HepG2 (cell line): ENCODE measurements around the gene SPCS1. TPM values are rescaled to one million over a fixed set of nuclear protein-coding genes. Genes with fewer than 3 reads are reported as not detected.
A peak's percentile ranks its signal among the peaks of the same experiment; 100 is the strongest.

Source experiments
- CCAR2 ChIP-seq: fragments of 200-400 bp; formaldehyde crosslinking; optimal IDR thresholded peaks from 2 replicates; pipeline ENCODE3; 2018; ENCODE audit warnings: low read depth, mild to moderate bottlenecking, low read length, moderate library complexity
- DNMT1 ChIP-seq: sonication (generic); formaldehyde crosslinking; IDR thresholded peaks from 2 replicates; pipeline ENCODE4 v1.5.1; 2020; ENCODE audit warnings: mild to moderate bottlenecking, missing genetic modification reagents
- HMG20B ChIP-seq: conservative IDR thresholded peaks from 2 replicates; pipeline ENCODE4 v1.6.1; 2016; ENCODE audit warnings: missing genetic modification reagents, missing compliant biosample characterization
- HNF4A ChIP-seq: sonication (generic); formaldehyde crosslinking; IDR thresholded peaks from 2 replicates; pipeline ENCODE4 v1.4.0; 2020; ENCODE audit warnings: missing genetic modification reagents
- MED8 ChIP-seq: sonication (generic); formaldehyde crosslinking; IDR thresholded peaks from 2 replicates; pipeline ENCODE4 v1.8.1; 2023; ENCODE audit warnings: mild to moderate bottlenecking, missing genetic modification reagents; ENCODE audit not compliant: insufficient replicate concordance
- NRL ChIP-seq: sonication (generic); formaldehyde crosslinking; IDR thresholded peaks from 2 replicates; pipeline ENCODE4 v1.5.0; 2020; ENCODE audit warnings: missing genetic modification reagents, mild to moderate bottlenecking, moderate library complexity, borderline replicate concordance
- POLR2AphosphoS2 ChIP-seq: IDR thresholded peaks from 2 replicates; pipeline ENCODE4 v1.6.1; 2011; ENCODE audit warnings: low read depth, low read length, improper control_type of control experiment
- TRIM24 ChIP-seq: sonication (generic); formaldehyde crosslinking; IDR thresholded peaks from 2 replicates; pipeline ENCODE4 v1.8.0; 2022; ENCODE audit warnings: mild to moderate bottlenecking, missing genetic modification reagents
- XRCC5 ChIP-seq: fragments of 200-400 bp; formaldehyde crosslinking; optimal IDR thresholded peaks from 2 replicates; pipeline ENCODE3; 2017; ENCODE audit warnings: mild to moderate bottlenecking, low read length
- ZFX ChIP-seq: sonication (generic); formaldehyde crosslinking; IDR thresholded peaks from 2 replicates; pipeline ENCODE4 v1.4.0; 2020; ENCODE audit warnings: mild to moderate bottlenecking, low read depth, missing genetic modification reagents, moderate library complexity
- ZKSCAN1 ChIP-seq: fragments of 150-350 bp; IDR thresholded peaks from 2 replicates; pipeline ENCODE4 v1.6.1; 2014; ENCODE audit warnings: low read length
- ZNF160 ChIP-seq: sonication (generic); formaldehyde crosslinking; IDR thresholded peaks from 2 replicates; pipeline ENCODE4 v1.8.0; 2022; ENCODE audit warnings: mild to moderate bottlenecking, inconsistent platforms, missing genetic modification reagents
- ZNF333 ChIP-seq: sonication (generic); formaldehyde crosslinking; IDR thresholded peaks from 2 replicates; pipeline ENCODE4 v1.4.0; 2020; ENCODE audit warnings: mild to moderate bottlenecking, missing genetic modification reagents, borderline replicate concordance
- ZNF557 ChIP-seq: sonication (generic); formaldehyde crosslinking; IDR thresholded peaks from 2 replicates; pipeline ENCODE4 v1.4.0; 2020; ENCODE audit warnings: missing genetic modification reagents
- ZNF644 ChIP-seq: IDR thresholded peaks from 2 replicates; pipeline ENCODE4 v1.6.1; 2016; ENCODE audit warnings: low read depth
- ZNF737 ChIP-seq: sonication (generic); formaldehyde crosslinking; IDR thresholded peaks from 2 replicates; pipeline ENCODE4 v1.5.0; 2020; ENCODE audit warnings: missing genetic modification reagents, mild to moderate bottlenecking, borderline replicate concordance
- polyA plus RNA-seq, 8 experiments: library from polyadenylated mRNA; depleted of rRNA in 3 of 8; stranded (reverse) in 7 of 8; unstranded in 1 of 8; fragments of >200 nt; fragmentation: Illumina TruSeq in 4 of 8; extraction: Trizol in 4 of 8; gene quantifications; 2 replicates each; pipeline versions ENCODE4 v1.2.1 to v1.2.3, GENCODE V29; 2011 to 2016; ENCODE audit warnings: low read depth in 4 of 8, missing spikeins in 1 of 8, mixed read lengths in 1 of 8; ENCODE audit not compliant: insufficient read depth in 1 of 8
- total RNA-seq, 5 experiments: library from RNA; depleted of rRNA; stranded (reverse); fragments of >200 nt; fragmentation: Illumina TruSeq; extraction: Trizol; gene quantifications; 2 replicates each; pipeline ENCODE4 v1.2.3, GENCODE V29; 2016; ENCODE audit warnings: low read depth in 1 of 5
- TF ChIP-seq, protein P1 (sequence below): sonication (generic); formaldehyde crosslinking; IDR thresholded peaks from 2 replicates; pipeline ENCODE4 v1.4.0; 2020; ENCODE audit warnings: mild to moderate bottlenecking, missing genetic modification reagents
- TF ChIP-seq, protein P2 (sequence below): sonication (generic); formaldehyde crosslinking; IDR thresholded peaks from 2 replicates; pipeline ENCODE4 v1.5.1; 2020; ENCODE audit warnings: missing genetic modification reagents, mild to moderate bottlenecking, borderline replicate concordance

SPCS1 gene
- total and polyA plus RNA-seq, 2 of the 13 experiments (the other 11 are each of a cell fraction or from before 2014, with no cell fraction given), result 84.6 to 120 TPM

DNA sequence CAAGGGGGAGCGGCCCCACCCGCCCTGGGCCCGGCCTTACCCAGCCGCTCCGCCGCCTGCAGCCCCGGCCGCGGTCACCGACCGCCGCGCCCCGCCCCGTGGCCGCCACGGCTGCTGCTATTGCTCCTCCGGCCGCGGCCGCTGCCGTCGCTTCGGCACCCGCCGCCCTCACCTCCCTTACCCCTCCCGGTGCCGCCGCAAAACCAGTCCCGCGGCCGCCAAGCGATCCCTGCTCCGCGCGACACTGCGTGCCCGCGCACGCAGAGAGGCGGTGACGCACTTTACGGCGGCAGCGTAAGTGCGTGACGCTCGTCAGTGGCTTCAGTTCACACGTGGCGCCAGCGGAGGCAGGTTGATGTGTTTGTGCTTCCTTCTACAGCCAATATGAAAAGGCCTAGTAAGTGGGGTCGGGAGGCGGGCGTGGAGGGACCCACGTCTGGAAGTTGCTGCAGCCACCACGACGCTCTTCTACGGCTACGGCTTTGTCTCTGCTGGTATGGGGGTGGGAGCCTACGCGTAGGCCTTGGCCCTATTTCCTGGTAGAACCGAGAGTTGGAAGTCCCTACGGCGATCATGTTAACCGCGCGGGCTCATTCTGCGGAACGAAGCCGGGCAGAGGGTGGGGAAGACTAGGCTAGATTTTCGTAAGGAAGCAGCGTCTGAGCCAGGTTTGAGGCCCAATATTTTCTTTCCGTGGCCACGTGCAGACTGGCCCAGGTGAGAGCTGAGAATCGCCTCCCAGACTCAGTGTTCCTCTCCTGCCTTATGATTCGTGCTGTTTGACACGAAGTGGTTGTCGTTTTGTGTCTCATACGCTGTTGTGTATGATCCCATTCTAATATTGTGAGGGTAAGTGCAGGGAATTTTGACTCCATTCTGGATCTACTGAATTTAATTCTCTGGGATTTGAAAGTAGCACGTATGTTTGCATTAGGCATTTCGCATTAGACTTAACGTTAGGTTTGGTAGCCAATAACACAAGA is 19.9 kb upstream of the SPCS1 start, which contains the start of the genes GNL3 and PBRM1 (continued):
- TF ChIP-seq, protein P1, sequence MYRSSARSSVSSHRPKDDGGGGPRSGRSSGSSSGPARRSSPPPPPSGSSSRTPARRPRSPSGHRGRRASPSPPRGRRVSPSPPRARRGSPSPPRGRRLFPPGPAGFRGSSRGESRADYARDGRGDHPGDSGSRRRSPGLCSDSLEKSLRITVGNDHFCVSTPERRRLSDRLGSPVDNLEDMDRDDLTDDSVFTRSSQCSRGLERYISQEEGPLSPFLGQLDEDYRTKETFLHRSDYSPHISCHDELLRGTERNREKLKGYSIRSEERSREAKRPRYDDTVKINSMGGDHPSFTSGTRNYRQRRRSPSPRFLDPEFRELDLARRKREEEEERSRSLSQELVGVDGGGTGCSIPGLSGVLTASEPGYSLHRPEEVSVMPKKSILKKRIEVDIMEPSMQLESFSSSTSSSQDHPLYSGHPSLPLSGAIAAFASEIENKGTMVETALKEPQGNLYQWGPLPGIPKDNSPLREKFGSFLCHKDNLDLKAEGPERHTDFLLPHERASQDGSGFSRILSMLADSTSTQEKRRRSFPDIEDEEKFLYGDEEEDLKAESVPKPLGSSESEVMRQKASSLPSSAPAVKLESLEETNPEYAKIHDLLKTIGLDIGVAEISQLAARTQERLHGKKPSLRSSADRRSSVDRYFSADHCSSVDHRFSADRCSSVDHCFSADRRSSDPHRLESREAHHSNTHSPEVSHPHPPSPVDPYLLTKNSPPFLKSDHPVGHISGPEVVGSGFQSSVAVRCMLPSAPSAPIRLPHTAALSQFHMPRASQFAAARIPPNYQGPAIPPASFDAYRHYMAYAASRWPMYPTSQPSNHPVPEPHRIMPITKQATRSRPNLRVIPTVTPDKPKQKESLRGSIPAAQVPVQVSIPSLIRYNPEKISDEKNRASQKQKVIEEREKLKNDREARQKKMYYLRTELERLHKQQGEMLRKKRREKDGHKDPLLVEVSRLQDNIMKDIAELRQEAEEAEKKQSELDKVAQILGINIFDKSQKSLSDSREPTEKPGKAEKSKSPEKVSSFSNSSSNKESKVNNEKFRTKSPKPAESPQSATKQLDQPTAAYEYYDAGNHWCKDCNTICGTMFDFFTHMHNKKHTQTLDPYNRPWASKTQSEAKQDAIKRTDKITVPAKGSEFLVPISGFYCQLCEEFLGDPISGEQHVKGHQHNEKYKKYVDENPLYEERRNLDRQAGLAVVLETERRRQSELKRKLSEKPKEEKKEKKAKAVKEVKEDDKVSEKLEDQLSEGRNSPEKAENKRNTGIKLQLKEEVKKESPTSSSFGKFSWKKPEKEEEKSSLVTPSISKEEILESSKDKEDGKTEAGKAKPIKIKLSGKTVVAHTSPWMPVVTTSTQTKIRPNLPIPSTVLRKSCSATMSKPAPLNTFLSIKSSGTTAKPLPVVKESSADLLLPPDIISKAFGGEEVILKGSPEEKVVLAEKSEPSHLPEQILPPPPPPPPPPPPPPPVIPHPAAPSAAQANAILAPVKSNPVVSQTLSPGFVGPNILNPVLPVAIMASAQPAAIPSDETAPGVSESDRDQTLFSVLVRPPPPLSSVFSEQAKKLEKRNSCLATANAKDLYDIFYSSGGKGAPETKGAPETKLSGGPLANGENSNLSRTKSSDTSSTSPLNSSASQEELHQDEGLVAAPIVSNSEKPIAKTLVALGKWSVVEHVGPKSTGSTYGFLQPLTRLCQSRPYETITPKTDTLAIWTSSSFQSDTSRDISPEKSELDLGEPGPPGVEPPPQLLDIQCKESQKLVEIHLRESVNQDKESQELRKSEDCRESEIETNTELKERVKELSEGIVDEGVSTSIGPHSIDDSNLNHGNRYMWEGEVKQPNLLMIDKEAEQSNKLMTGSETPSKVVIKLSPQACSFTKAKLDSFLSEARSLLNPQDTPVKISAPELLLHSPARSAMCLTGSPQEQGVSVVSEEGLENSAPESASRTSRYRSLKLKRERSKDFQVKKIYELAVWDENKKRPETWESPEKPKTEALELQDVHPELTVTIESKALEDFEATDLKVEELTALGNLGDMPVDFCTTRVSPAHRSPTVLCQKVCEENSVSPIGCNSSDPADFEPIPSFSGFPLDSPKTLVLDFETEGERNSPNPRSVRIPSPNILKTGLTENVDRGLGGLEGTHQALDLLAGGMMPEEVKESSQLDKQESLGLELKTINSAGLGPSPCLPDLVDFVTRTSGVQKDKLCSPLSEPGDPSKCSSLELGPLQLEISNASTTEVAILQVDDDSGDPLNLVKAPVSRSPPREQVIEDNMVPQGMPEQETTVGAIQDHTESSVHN (CRISPR knock-in tag), result 0 out of 2 replicates have a peak, but pooled peaks have one; percentile 54
- TF ChIP-seq DNMT1 (CRISPR knock-in tag), result no peak; the same call in 1 of the 2 replicates
- no peak for TF ChIP-seq CCAR2
- TF ChIP-seq ZNF644 (CRISPR knock-in tag), result no peak
- TF ChIP-seq XRCC5, result peak; percentile 63
- TF ChIP-seq ZFX (CRISPR knock-in tag), result peak; percentile 100
- TF ChIP-seq ZNF333 (CRISPR knock-in tag), result peak; percentile 62; the same call in 1 of the 2 replicates
- TF ChIP-seq MED8 (CRISPR knock-in tag), result peak; percentile 86
- 0 out of 2 replicates have a peak, but pooled peaks have one; percentile 81 for TF ChIP-seq POLR2AphosphoS2
- TF ChIP-seq NRL (CRISPR knock-in tag), result peak; percentile 97
- peak; percentile 68; the same call in 1 of the 2 replicates for TF ChIP-seq ZNF557
- no peak for TF ChIP-seq TRIM24 (CRISPR knock-in tag)
- TF ChIP-seq HMG20B (CRISPR knock-in tag), result no peak
- TF ChIP-seq ZKSCAN1, result 0 out of 2 replicates have a peak, but pooled peaks have one; percentile 1
- TF ChIP-seq HNF4A (CRISPR knock-in tag), result no peak
- TF ChIP-seq, protein P2, sequence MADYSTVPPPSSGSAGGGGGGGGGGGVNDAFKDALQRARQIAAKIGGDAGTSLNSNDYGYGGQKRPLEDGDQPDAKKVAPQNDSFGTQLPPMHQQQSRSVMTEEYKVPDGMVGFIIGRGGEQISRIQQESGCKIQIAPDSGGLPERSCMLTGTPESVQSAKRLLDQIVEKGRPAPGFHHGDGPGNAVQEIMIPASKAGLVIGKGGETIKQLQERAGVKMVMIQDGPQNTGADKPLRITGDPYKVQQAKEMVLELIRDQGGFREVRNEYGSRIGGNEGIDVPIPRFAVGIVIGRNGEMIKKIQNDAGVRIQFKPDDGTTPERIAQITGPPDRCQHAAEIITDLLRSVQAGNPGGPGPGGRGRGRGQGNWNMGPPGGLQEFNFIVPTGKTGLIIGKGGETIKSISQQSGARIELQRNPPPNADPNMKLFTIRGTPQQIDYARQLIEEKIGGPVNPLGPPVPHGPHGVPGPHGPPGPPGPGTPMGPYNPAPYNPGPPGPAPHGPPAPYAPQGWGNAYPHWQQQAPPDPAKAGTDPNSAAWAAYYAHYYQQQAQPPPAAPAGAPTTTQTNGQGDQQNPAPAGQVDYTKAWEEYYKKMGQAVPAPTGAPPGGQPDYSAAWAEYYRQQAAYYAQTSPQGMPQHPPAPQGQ (CRISPR knock-in tag), result no peak
- TF ChIP-seq ZNF160 (CRISPR knock-in tag), result peak; percentile 95
- peak; percentile 63; the same call in 1 of the 2 replicates for TF ChIP-seq ZNF737 (CRISPR knock-in tag)
